ENCODE results near the gene CFAP43. TPM values are rescaled to one million over a fixed set of nuclear protein-coding genes. Genes with fewer than 3 reads are reported as not detected.
A peak's percentile ranks its signal among the peaks of the same experiment; 100 is the strongest.

Gene CFAP43
- total RNA-seq, 2 donors from 2014 or later, result 0.19 TPM; not detected in 1

GRCh38 chr10:104139221-104139620 is 92.9 kb downstream of the CFAP43 start:
- no peaks in the 10 kb centered on the region for H3K9me3 Mint-ChIP-seq
- H3K27ac Mint-ChIP-seq, result no peak overlapping the region

GRCh38 chr10:104138131-104138530 is 94.0 kb downstream of the CFAP43 start:
- no peaks in the 10 kb centered on the region for H3K9me3 Mint-ChIP-seq
- no peaks in the 10 kb centered on the region for H3K36me3 Mint-ChIP-seq
- DNase-seq (ENCODE audit: low spot score in 2 of 2) (no peak), ATAC-seq (no peak)
- no peak overlapping the region for H3K27ac Mint-ChIP-seq

More at GRCh38 chr10:104139221-104139620, 92.9 kb downstream of the CFAP43 start:
- H3K36me3 Mint-ChIP-seq, result no peaks in the 10 kb centered on the region
- DNase-seq (ENCODE audit: low spot score in 2 of 2), result no peak
- ATAC-seq, result no peak

- Mint-ChIP-seq H3K27ac (no peak overlapping the region), H3K36me3 (peaks cover 0 to 6% of the 10 kb centered on the region in 2 donors), H3K9me3 (no peaks in the 10 kb centered on the region)
- no peak for DNase-seq (ENCODE audit: low spot score in 2 of 2)
- ATAC-seq, result no peak
Observed at GRCh38 chr10:104130041-104130440, 102.1 kb downstream of the CFAP43 start.

GRCh38 chr10:104128214-104128613 is 104.0 kb downstream of the CFAP43 start:
- Mint-ChIP-seq H3K9me3 (no peaks in the 10 kb centered on the region), H3K27ac (no peak overlapping the region), H3K36me3 (peaks cover 0 to 6% of the 10 kb centered on the region in 2 donors)
- ATAC-seq, result no peak
- no peak for DNase-seq (ENCODE audit: low spot score in 2 of 2)

GRCh38 chr10:104127411-104127810 is 104.8 kb downstream of the CFAP43 start:
- no peaks in the 10 kb centered on the region for H3K9me3 Mint-ChIP-seq
- no peak overlapping the region for H3K27ac Mint-ChIP-seq
- DNase-seq (ENCODE audit: low spot score in 2 of 2), result no peak
- no peak for ATAC-seq
- peaks cover 2 to 6% of the 10 kb centered on the region in 2 donors for H3K36me3 Mint-ChIP-seq

GRCh38 chr10:104123397-104123796 is 108.8 kb downstream of the CFAP43 start:
- H3K9me3 Mint-ChIP-seq, result no peaks in the 10 kb centered on the region
- no peak for DNase-seq (ENCODE audit: low spot score in 2 of 2)
- H3K27ac Mint-ChIP-seq, result peak overlapping the region in 1 of 2 donors; percentile 98
- ATAC-seq, result no peak
- H3K36me3 Mint-ChIP-seq, result peaks cover 5 to 6% of the 10 kb centered on the region in 2 donors

- Mint-ChIP-seq H3K36me3 (peaks cover 5 to 6% of the 10 kb centered on the region in 2 donors), H3K9me3 (no peaks in the 10 kb centered on the region), H3K27ac (peak overlapping the region; percentile 95 to 98)
- ATAC-seq (peak in 1 of 2 donors; percentile 1), DNase-seq (ENCODE audit: low spot score in 2 of 2) (no peak)
Observed at GRCh38 chr10:104122225-104123107, 109.7 kb downstream of the CFAP43 start.

GRCh38 chr10:104121485-104122224 is 110.5 kb downstream of the CFAP43 start, which contains the start of gene SFR1:
Gene SFR1, plus strand, starts transcription at chr10:104122171. Its CDS starts 13 bp downstream, at chr10:104122184.
- Mint-ChIP-seq H3K36me3 (peaks cover 3 to 5% of the 10 kb centered on the region in 2 donors), H3K27ac (peak within 1 kb of the TSS; percentile 97 to 98), H3K9me3 (no peaks in the 10 kb centered on the region)
- DNase-seq (ENCODE audit: low spot score in 2 of 2) (peak; percentile 98 to 100), ATAC-seq (peak; percentile 88 to 94)

- Mint-ChIP-seq H3K9me3 (no peaks in the 10 kb centered on the region), H3K27ac (peak overlapping the region; percentile 97 to 98), H3K36me3 (peaks cover 0 to 5% of the 10 kb centered on the region in 2 donors)
- ATAC-seq, result peak; percentile 42 to 58
- peak; percentile 57 to 75 for DNase-seq (ENCODE audit: low spot score in 2 of 2)
Observed at GRCh38 chr10:104120903-104121484, 111.2 kb downstream of the CFAP43 start.

GRCh38 chr10:104120512-104120902 is 111.7 kb downstream of the CFAP43 start:
- DNase-seq (ENCODE audit: low spot score in 2 of 2), result no peak
- ATAC-seq, result no peak
- Mint-ChIP-seq H3K36me3 (peaks cover 0 to 5% of the 10 kb centered on the region in 2 donors), H3K27ac (peak overlapping the region; percentile 97 to 98), H3K9me3 (no peaks in the 10 kb centered on the region)

- no peak for ATAC-seq
- H3K27ac Mint-ChIP-seq, result peak overlapping the region in 1 of 2 donors; percentile 98
- DNase-seq (ENCODE audit: low spot score in 2 of 2), result no peak
- H3K36me3 Mint-ChIP-seq, result peaks cover 0 to 5% of the 10 kb centered on the region in 2 donors
- H3K9me3 Mint-ChIP-seq, result no peaks in the 10 kb centered on the region
Observed at GRCh38 chr10:104119996-104120395, 112.2 kb downstream of the CFAP43 start.

- ATAC-seq (no peak), DNase-seq (ENCODE audit: low spot score in 2 of 2) (no peak)
- no peak overlapping the region for H3K27ac Mint-ChIP-seq
- H3K9me3 Mint-ChIP-seq, result no peaks in the 10 kb centered on the region
- H3K36me3 Mint-ChIP-seq, result peaks cover 0 to 5% of the 10 kb centered on the region in 2 donors
Observed at GRCh38 chr10:104117839-104118323, 114.3 kb downstream of the CFAP43 start.

GRCh38 chr10:104113376-104113956 is 118.7 kb downstream of the CFAP43 start:
- no peak overlapping the region for H3K27ac Mint-ChIP-seq
- no peak for DNase-seq (ENCODE audit: low spot score in 2 of 2)
- H3K36me3 Mint-ChIP-seq, result no peaks in the 10 kb centered on the region
- no peaks in the 10 kb centered on the region for H3K9me3 Mint-ChIP-seq
- no peak for ATAC-seq

- DNase-seq (ENCODE audit: low spot score in 2 of 2) (no peak), ATAC-seq (peak; percentile 92 to 94)
- Mint-ChIP-seq H3K9me3 (no peaks in the 10 kb centered on the region), H3K36me3 (no peaks in the 10 kb centered on the region), H3K27ac (no peak overlapping the region)
Observed at GRCh38 chr10:104109908-104110662, 122.1 kb downstream of the CFAP43 start.

- Mint-ChIP-seq H3K27ac (peak overlapping the region in 1 of 2 donors; percentile 23), H3K9me3 (no peaks in the 10 kb centered on the region), H3K36me3 (no peaks in the 10 kb centered on the region)
- no peak for DNase-seq (ENCODE audit: low spot score in 2 of 2)
- ATAC-seq, result peak; percentile 31 to 67
Observed at GRCh38 chr10:104104926-104105325, 127.2 kb downstream of the CFAP43 start.

- ATAC-seq (no peak), DNase-seq (ENCODE audit: low spot score in 2 of 2) (no peak)
- H3K36me3 Mint-ChIP-seq, result no peaks in the 10 kb centered on the region
- H3K9me3 Mint-ChIP-seq, result no peaks in the 10 kb centered on the region
- H3K27ac Mint-ChIP-seq, result peak overlapping the region in 1 of 2 donors; percentile 23
Observed at GRCh38 chr10:104104418-104104817, 127.7 kb downstream of the CFAP43 start.
